ENCODE results near the gene RAD51B.
"Not testable (repeated sequence)": the region's sequence is repeated elsewhere in the genome, so short reads cannot be mapped to it uniquely, and the experiment has no call there.

RAD51B gene

DNA sequence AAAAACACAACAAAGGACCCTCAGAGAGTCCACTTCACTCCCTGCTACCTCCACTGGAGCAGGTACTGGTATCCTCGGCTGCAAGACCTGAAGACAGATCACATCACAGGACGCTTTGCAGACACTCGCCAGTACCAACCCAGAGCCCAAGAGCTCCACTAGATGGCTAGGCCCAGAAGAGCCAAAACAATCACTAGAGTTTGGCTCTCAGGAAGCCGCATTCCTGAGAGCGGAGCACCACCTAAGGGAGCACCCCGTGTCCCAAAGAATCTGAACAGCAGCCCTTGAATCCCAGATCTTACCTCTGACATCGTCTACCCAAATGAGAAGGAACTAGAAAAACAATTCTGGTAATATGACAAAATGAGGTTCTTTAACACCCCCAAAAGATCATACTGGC lies 399.8 kb downstream of the RAD51B start:
- no peak for DNase-seq

GRCh38 chr14:68221046-68221445 lies 401.5 kb downstream of the RAD51B start:
- DNase-seq = not testable (repeated sequence)

DNA sequence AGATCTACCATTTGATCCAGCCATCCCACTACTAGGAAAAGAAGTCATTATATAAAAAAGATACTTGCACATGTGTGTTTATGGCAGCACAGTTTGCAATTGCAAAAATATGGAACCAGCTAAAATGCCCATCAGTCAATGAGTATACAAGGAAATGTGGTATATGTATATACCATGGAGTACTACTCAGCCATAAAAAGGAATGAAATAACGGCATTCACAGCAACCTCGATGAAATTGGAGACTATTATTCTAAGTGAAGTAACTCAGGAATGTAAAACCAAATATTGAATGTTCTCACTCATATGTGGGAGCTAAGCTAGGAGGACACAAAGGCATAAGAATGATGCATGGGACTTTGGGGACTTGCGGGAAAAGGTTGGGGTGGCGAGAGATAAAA lies 402.6 kb downstream of the RAD51B start:
- DNase-seq = no peak

GRCh38 chr14:68222726-68223125 lies 403.1 kb downstream of the RAD51B start:
- no peak for DNase-seq

- no peak for DNase-seq
These were observed 404.1 kb downstream of the RAD51B start for GRCh38 chr14:68223631-68224030.

GRCh38 chr14:68225321-68225720 lies 405.7 kb downstream of the RAD51B start:
- no peak for DNase-seq

GRCh38 chr14:68226523-68226922 lies 406.9 kb downstream of the RAD51B start:
- DNase-seq = no peak

GRCh38 chr14:68228656-68229055 lies 409.1 kb downstream of the RAD51B start:
- no peak for DNase-seq

GRCh38 chr14:68229423-68230100 lies 410.0 kb downstream of the RAD51B start:
- no peak for DNase-seq

GRCh38 chr14:68230202-68230949 lies 410.8 kb downstream of the RAD51B start:
- no peak for DNase-seq

GRCh38 chr14:68230950-68231717 lies 411.6 kb downstream of the RAD51B start:
- no peak for DNase-seq

DNA sequence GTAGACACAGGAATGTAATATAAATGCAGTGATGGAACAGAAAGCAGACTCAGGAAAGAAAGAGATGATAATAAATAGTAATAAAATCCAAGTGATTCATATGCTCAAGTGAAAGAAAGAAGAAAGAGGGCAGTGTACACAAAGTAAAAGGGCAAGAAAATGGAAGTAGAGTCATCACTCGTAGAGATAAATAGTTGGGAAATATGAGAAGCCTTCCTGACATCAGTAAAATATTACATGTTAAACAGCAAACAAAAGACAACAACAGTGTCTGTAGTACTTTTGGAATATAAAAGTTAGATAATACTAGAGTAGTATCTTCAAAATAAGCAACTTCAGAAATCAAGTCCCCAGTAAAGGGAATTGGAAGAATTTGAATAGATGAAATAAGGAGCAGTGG lies 412.3 kb downstream of the RAD51B start:
- DNase-seq = no peak

DNA sequence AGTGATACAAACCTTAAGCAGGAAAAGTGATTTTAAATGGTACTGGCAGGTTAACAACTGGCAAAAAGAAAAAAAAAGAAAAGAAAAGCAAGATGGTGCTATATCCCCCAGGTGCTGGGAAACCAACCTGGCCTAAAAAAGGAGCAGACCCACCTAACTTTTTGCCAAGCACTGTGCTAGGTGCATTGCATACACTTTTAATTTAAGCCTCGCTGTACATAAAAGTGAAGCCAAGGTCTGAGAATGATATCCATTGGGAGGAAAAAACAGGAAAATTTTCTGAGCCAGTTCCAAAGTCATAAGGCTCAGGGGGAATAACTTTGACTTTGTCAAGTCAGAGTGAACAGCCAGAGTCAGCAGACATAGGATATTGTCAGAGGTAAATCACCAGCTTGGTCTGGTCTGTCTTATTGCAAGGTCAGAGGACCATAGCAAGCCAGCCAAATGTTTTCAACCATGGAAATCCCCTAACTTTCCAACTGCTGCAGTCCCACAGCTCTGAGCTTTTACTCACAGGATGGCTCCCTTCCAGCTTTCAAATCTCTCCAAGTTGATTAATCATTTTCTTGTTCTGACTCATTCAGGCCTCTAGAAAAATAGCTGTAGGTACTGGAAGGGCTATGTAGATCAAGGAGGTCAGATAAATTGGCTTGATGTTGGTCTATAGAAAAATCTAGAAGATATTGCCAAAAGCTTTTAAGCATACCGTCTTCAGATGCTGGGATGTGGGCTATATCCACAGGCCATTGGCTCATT lies 412.9 kb downstream of the RAD51B start:
- no peak for DNase-seq

GRCh38 chr14:68233101-68233784 lies 413.7 kb downstream of the RAD51B start:
- no peak for DNase-seq

DNA sequence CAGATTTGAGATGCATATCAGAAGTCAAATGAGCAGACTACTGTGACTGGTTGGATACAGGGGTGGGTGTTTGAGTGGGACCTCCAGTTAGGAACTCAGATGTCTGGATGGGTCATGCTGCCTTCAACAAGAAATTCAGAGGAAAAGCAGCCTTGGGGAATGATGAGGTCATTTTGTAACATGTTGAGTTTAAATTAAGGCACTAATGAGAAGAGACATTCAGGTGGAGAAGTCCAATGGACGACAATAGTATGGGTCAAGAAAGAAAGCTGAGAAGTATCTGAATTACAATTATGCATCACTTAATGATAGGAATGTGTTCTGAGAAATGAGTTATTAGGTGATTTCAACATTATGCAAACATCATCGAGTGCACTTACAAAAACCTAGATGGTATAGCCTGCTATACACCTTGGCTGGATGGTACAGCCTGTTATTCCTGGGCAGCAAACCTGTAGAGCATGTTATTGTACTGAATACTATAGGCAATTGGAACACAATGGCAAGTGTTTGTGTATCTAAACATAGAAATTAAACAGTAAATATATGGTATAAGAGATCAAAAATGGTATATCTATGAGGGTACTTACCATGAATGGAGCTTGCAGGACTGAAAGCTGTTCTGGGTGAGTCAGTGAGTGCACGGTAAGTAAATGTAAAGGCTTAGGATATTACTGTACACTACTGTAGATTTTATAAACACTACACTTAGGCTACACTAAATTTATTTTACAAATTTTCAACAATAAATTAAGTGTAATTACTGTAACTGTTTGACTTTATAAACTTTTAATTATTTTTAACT lies 414.7 kb downstream of the RAD51B start:
- no peak for DNase-seq

- DNase-seq = no peak
These were observed 415.4 kb downstream of the RAD51B start for GRCh38 chr14:68235011-68235410.

DNA sequence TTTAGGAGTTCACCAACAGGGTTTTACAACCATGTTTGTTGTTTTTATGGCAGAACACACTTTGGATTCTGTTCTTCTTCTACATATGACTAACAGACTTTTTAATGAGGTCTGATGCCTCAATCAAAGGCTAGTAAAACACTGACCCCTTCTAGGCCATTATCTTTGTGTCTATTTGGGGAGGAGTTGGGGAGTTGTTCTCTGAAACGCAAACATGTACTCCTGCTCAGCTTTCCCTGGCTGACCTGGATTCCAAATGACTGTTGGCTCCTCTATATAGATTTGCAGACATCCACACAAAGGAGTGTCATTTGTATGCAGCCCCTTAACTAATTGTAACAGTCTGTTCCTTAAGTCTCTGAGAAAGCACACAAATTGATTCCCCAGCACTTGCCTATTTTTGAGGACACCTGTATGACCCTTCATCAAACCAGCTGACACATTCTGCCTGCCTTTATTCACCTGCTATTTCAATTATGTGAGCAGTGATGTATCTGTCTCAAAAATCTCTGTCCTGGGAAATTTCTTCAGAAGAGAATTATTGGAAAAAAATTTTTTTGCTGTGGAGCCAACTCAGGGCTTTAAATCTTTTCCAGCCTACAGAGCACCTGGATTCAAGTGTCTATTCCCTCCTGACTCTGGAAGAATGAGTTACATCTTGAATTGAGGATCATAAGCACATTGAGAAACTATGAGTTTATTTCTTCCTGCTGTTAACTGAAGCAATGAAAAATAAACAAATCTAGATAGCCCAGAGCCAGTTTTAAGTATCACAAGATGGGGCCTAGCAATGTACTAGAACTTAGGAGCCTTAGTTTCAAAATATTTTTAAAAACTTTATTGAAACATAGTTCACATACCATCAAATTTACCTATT lies 417.2 kb downstream of the RAD51B start:
- DNase-seq = no peak

DNA sequence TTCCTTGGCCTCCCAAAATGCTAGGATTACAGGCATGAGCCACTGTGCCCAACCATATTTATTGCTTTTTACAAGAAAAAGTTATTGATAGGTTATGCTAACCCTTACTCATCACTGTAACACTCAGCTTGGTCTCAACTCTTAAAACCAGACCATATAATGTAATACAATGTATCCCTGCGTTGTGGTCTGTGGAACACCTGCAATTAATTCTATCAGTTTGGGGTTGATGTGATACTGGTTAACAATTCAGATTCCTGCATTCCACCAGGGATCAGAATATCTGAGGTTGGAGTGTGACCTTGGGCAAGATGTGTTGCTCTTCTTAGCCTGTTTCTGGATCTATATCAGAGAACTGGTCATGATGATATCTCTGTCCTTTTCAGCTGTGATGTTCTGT lies 419.0 kb downstream of the RAD51B start:
- no peak for DNase-seq

GRCh38 chr14:68238976-68239375 lies 419.4 kb downstream of the RAD51B start:
- no peak for DNase-seq

GRCh38 chr14:68239988-68240771 lies 420.6 kb downstream of the RAD51B start:
- no peak for DNase-seq

All from NCI-H2029 treated with DMSO at 0.1 percent for 48 hours (cell line).